ENCODE data around the gene IFT80. TPM values are rescaled to one million over a fixed set of nuclear protein-coding genes. Genes with fewer than 3 reads are reported as not detected.

IFT80 gene
- total RNA-seq, 2 experiments from 2014 or later, result 16.1 to 18.2 TPM

DNA sequence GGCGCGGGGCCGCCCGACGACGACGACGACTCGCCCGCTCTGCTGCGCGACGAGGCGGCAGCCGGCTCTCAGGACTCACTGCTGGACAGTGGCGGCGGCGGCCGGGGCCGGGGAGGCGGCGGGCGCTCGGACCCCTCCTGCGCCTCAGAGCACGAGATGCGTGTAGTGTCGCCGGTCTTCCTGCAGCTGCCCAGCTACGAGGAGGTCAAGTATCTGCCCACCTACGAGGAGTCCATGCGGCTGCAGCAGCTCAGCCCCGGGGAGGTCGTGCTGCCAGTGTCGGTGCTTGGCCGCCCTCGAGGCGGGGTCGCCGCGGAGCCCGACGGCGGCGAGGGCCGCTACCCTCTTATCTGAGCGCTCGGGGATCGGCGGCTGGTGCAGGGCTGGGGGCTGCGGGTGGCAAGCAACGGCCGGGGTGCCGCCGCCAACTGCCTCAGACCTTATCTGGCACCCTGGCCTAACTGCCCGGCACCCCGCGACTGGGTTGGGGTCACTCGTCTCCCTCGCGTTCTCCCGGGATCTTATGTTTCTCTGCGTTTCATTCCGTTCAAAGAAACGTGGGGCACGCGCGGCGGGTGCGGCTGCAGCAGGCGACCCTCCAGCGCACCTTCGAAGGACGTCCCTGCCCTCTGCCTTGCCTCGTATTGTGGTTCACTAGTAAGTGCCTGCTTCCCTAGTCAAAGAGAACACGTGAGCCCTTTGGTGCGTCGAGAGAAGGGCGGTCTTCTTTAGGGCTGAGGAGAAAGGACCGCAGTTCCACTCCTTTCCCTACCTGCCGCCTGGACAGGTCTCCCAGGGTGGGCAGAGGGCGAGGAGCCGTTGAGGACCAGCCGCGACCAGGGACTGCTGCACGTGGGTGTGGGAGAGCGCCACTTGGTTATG is 172.8 kb downstream of the IFT80 start:
- Histone ChIP-seq H3K4me1 (ENCODE audit: insufficient read depth, low read length) (peaks cover 24% of the 10 kb centered on the region), H3K27ac (ENCODE audit: low read depth in 1 of 2, low read length in 2 of 2) (no peak overlapping the region), H3K36me3 (ENCODE audit: insufficient read depth, low read length) (no peaks in the 10 kb centered on the region), H3K27me3 (ENCODE audit: control insufficient read depth in 1 of 2, insufficient read depth in 2 of 2, low read length in 2 of 2) (peaks cover 29 to 68% of the 10 kb centered on the region in 2 experiments), H3K9me3 (ENCODE audit: control insufficient read depth in 1 of 2, insufficient read depth in 1 of 2, low read length in 2 of 2) (peaks cover 0 to 10% of the 10 kb centered on the region in 2 experiments), H3K4me3 (ENCODE audit: low read length) (peak overlapping the region; percentile 20)
- Mint-ChIP-seq H3K9me3 (no peaks in the 10 kb centered on the region), H3K4me3 (peak overlapping the region; percentile 90), H3K27ac (no peak overlapping the region), H3K36me3 (ENCODE audit: low read depth) (no peaks in the 10 kb centered on the region), H3K4me1 (ENCODE audit: low read depth) (peaks cover 21% of the 10 kb centered on the region), H3K27me3 (peaks cover 72% of the 10 kb centered on the region)
- intact Hi-C loops (cut with DNase I, micrococcal nuclease), result no loop called here
- ATAC-seq (ENCODE audit: poor library complexity), result peak; percentile 38
- TF ChIP-seq, protein P1, sequence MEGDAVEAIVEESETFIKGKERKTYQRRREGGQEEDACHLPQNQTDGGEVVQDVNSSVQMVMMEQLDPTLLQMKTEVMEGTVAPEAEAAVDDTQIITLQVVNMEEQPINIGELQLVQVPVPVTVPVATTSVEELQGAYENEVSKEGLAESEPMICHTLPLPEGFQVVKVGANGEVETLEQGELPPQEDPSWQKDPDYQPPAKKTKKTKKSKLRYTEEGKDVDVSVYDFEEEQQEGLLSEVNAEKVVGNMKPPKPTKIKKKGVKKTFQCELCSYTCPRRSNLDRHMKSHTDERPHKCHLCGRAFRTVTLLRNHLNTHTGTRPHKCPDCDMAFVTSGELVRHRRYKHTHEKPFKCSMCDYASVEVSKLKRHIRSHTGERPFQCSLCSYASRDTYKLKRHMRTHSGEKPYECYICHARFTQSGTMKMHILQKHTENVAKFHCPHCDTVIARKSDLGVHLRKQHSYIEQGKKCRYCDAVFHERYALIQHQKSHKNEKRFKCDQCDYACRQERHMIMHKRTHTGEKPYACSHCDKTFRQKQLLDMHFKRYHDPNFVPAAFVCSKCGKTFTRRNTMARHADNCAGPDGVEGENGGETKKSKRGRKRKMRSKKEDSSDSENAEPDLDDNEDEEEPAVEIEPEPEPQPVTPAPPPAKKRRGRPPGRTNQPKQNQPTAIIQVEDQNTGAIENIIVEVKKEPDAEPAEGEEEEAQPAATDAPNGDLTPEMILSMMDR (IDR thresholded peaks at IDR 0.05), result no peak
- peak in 2 of 14 experiments; percentile 24 to 28 for DNase-seq
- POLR2A ChIA-PET, result interaction anchor here (1.0 kb wide), 1 partner anchor 174 kb away, joined by 3 read pairs; no protein-coding TSS in a partner anchor
- CTCF ChIA-PET, result interaction anchor here (1.1 kb wide), 1 partner anchor 26 kb away, joined by 3 read pairs; no protein-coding TSS in a partner anchor

DNA sequence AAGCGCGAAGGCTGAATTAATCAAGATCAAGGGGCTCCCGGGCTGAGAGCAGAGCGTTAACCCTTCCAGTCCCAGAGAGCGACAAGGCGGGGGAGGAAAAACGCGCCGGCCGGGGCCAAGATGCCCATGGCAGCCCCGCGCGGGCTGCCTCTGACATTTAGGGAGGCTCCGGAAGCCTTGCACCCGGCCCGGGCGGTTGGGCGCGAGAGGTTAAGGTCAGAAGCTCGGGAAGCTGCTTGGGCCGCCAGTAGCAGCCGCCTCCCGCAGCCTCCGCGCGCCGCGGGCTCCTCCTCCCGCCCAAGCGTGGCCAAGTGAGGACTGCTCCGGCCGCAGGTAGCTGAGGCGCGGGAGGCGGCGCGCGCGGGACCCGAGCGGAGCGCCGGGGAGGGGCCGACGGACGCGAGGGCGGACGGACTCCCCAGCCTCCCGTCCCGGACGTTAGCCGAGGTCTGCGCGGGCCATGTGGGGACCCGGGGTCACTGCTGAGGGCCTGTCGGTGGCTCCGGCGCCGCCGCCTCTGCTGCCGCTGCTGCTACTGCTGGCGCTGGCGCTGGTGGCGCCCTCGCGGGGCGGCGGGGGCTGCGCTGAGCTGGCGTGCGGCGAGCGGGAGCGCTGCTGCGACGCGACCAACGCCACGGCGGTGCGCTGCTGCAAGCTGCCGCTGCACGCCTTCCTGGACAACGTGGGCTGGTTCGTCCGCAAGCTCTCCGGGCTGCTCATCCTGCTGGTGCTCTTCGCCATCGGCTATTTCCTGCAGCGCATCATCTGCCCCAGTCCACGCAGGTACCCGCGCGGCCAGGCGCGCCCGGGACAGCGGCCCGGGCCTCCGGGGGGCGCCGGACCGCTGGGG is 173.6 kb downstream of the IFT80 start, which contains the start of gene C3orf80:
TSS of gene C3orf80 (plus strand) at position 247 of the 850 bp plus-strand sequence. CDS start at position 461, 214 bp downstream.
- Mint-ChIP-seq H3K27me3 (peaks cover 66% of the 10 kb centered on the region), H3K9me3 (no peaks in the 10 kb centered on the region), H3K4me3 (peak within 1 kb of the TSS; percentile 90), H3K27ac (no peak within 1 kb of the TSS), H3K4me1 (ENCODE audit: low read depth) (peaks cover 21% of the 10 kb centered on the region), H3K36me3 (ENCODE audit: low read depth) (no peaks in the 10 kb centered on the region)
- Histone ChIP-seq H3K27me3 (ENCODE audit: control insufficient read depth in 1 of 2, insufficient read depth in 2 of 2, low read length in 2 of 2) (peaks cover 29 to 77% of the 10 kb centered on the region in 2 experiments), H3K4me3 (ENCODE audit: low read length) (peak within 1 kb of the TSS; percentile 41), H3K36me3 (ENCODE audit: insufficient read depth, low read length) (no peaks in the 10 kb centered on the region), H3K27ac (ENCODE audit: low read depth in 1 of 2, low read length in 2 of 2) (no peak within 1 kb of the TSS), H3K9me3 (ENCODE audit: control insufficient read depth in 1 of 2, insufficient read depth in 1 of 2, low read length in 2 of 2) (peaks cover 0 to 10% of the 10 kb centered on the region in 2 experiments), H3K4me1 (ENCODE audit: insufficient read depth, low read length) (peaks cover 24% of the 10 kb centered on the region)
- intact Hi-C loops (cut with DNase I, micrococcal nuclease), result no loop called here
- POLR2A ChIA-PET, result interaction anchor here (0.5 to 1.0 kb wide), 3 partner anchors 10 to 175 kb away, joined by 3 read pairs; no protein-coding TSS in a partner anchor
- ATAC-seq (ENCODE audit: poor library complexity), result peak; percentile 83
- CTCF ChIA-PET, result interaction anchor here (1.1 kb wide), 1 partner anchor 25 kb away, joined by 3 read pairs; no protein-coding TSS in a partner anchor
- TF ChIP-seq, protein P1 (IDR thresholded peaks at IDR 0.05), result no peak
- peak in 8 of 14 experiments; percentile 15 to 69 (median 31) for DNase-seq

DNA sequence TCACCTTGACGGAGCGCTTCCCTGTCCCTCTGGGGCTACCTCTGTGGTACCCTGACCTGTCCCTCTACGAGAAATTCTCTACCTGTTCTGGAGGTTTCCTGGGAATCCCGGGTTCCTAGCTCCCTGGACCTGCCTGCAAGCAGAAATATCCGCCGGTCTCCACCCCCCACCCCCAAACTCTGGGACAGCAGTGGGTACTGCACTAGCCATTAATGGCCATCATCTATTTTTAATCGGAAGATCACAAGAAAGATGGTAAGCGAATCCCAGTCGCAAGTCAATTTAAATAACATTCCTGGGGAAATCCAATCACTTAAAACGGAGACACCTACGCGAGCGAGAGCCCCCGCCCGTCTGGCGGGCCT is 174.2 kb downstream of the IFT80 start:
- TF ChIP-seq, protein P1 (IDR thresholded peaks at IDR 0.05), result no peak
- no peak overlapping the region for H3K27ac Mint-ChIP-seq
- Histone ChIP-seq H3K36me3 (ENCODE audit: insufficient read depth, low read length) (no peaks in the 10 kb centered on the region), H3K27me3 (ENCODE audit: control insufficient read depth in 1 of 2, insufficient read depth in 2 of 2, low read length in 2 of 2) (peaks cover 29 to 72% of the 10 kb centered on the region in 2 experiments), H3K4me3 (ENCODE audit: low read length) (peak overlapping the region; percentile 41), H3K4me1 (ENCODE audit: insufficient read depth, low read length) (peaks cover 24% of the 10 kb centered on the region), H3K27ac (ENCODE audit: low read depth in 1 of 2, low read length in 2 of 2) (no peak overlapping the region), H3K9me3 (ENCODE audit: control insufficient read depth in 1 of 2, insufficient read depth in 1 of 2, low read length in 2 of 2) (peaks cover 0 to 10% of the 10 kb centered on the region in 2 experiments)
- DNase-seq (no peak), ATAC-seq (ENCODE audit: poor library complexity) (no peak)
- H3K36me3 Mint-ChIP-seq (ENCODE audit: low read depth), result no peaks in the 10 kb centered on the region
- ChIA-PET POLR2A (interaction anchor here (1.0 kb wide), 1 partner anchor 9 kb away, joined by 3 read pairs; no protein-coding TSS in a partner anchor), CTCF (no interaction called here)
- H3K9me3 Mint-ChIP-seq, result no peaks in the 10 kb centered on the region
- H3K4me1 Mint-ChIP-seq (ENCODE audit: low read depth), result peaks cover 21% of the 10 kb centered on the region
- H3K4me3 Mint-ChIP-seq, result peak overlapping the region; percentile 85
- intact Hi-C loops (cut with DNase I, micrococcal nuclease), result no loop called here
- peaks cover 66% of the 10 kb centered on the region for H3K27me3 Mint-ChIP-seq
